K562 treated with DMSO at 1 percent for 48 hours (cell line): ENCODE data around the gene PRB3. TPM values are rescaled to one million over a fixed set of nuclear protein-coding genes. Genes with fewer than 3 reads are reported as not detected.

ENCODE experiments used
- total RNA-seq: library from RNA; unstranded; fragments of 300-600 nt; gene quantifications from 2 replicates; pipeline ENCODE4 v1.2.3, GENCODE V29; 2022; ENCODE audit warnings: low replicate concordance; ENCODE audit errors: extremely low read depth

PRB3 gene
- total RNA-seq, result not detected in 2 replicates

DNA sequence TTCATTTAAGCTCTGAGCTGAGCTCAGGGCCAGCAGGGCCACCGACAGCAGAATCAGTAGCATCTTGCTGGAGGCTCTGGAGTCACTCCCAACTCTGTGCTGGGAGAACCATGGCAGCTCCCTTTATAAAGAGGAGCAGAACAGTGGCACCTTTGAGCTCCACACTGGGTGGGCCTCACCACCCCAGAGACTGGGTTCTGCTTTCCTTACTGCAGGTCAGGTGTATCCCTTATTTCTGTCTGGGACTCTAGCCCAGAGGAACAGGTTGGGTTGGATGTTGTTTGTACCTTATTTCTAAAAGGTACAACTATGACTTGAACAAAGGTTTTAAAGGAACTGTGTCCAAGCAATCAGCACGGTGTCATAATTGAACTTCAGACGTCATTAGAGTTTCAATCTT, at the start of gene PRB3:
PRB3 (minus strand) TSS at position 101 of the 400 bp plus-strand sequence; CDS start at position 63, 38 bp downstream.

DNA sequence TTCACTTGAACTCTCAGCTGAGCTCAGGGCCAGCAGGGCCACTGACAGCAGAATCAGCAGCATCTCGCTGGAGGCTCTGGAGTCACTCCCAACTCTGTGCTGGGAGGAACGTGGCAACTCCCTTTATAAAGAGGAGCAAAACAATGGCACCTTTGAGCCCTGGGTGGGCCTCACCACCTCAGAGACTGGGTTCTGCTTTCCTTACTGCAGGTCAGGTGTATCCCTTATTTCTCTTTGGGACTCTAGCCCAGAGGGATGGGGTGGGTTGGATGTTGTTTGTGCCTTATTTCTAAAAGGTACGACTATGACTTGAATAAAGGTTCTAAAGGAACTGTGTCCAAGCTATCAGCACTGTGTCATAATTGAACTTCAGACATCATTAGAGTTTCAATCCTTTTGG, 40.8 kb upstream of the PRB3 start, which contains the start of gene PRB4:
PRB4 (minus strand) TSS at position 101 of the 400 bp plus-strand sequence; CDS start at position 63, 38 bp downstream.

Other genes starting within 250 kb of the PRB3 start
- not detected in 2 replicates for gene TAS2R19, start 247.1 kb downstream of the PRB3 start, total RNA-seq
- gene TAS2R31, start 238.3 kb downstream of the PRB3 start, total RNA-seq, result not detected in 2 replicates
- gene TAS2R46, start 207.4 kb downstream of the PRB3 start, total RNA-seq, result not detected in 2 replicates
- not detected in 2 replicates for gene TAS2R43, start 177.4 kb downstream of the PRB3 start, total RNA-seq
- not detected in 2 replicates for gene TAS2R30, start 135.1 kb downstream of the PRB3 start, total RNA-seq
- gene SMIM10L1, start 98.5 kb downstream of the PRB3 start, total RNA-seq, result not detected in 2 replicates
- gene TAS2R42, start 82.8 kb downstream of the PRB3 start, total RNA-seq, result not detected in 2 replicates
- not detected in 2 replicates for gene PRB4, start 40.7 kb upstream of the PRB3 start, total RNA-seq
- gene PRB2, start 125.9 kb upstream of the PRB3 start, total RNA-seq, result not detected in 2 replicates